Activated B cell treated with CpG ODN at 0.5 μM for 24 hours (primary cell): Measurements from ENCODE around the gene NOX5. TPM values are rescaled to one million over a fixed set of nuclear protein-coding genes. Genes with fewer than 3 reads are reported as not detected.

Experiments used
- ATAC-seq: fragments of 200-7000 bp; cut with Tn5 transposase; one replicate; pipeline ENCODE4 v1.10.0; 2021; ENCODE audit warnings: low read depth, mild to moderate bottlenecking, moderate library complexity
- CTCF ChIA-PET: fragments of 350-600 bp; sonication (Branson Sonifier 250); formaldehyde crosslinking; loops from one replicate; lab custom pipeline; 2021; ENCODE audit warnings: antibody characterized with exemption; lab: Charles Lee
- POLR2A ChIA-PET: fragments of 350-600 bp; sonication (Branson Sonifier 250); formaldehyde crosslinking; loops from one replicate; lab custom pipeline; 2021; ENCODE audit warnings: antibody characterized with exemption; lab: Charles Lee
- DNase-seq: peaks from one replicate; pipeline ENCODE4 v3.0.0; 2022
- H3K27ac Mint-ChIP-seq: one replicate; pipeline ENCODE4 v1.8.0; 2020; ENCODE audit warnings: mixed read lengths
- H3K27me3 Mint-ChIP-seq: one replicate; pipeline ENCODE4 v1.8.0; 2021; ENCODE audit warnings: mixed read lengths
- H3K36me3 Mint-ChIP-seq: one replicate; pipeline ENCODE4 v1.8.0; 2021; ENCODE audit warnings: low read depth, mixed read lengths
- H3K4me1 Mint-ChIP-seq: one replicate; pipeline ENCODE4 v1.8.0; 2021; ENCODE audit warnings: mixed read lengths
- H3K4me3 Mint-ChIP-seq: one replicate; pipeline ENCODE4 v1.8.0; 2020; ENCODE audit warnings: mild to moderate bottlenecking, mixed read lengths
- H3K9me3 Mint-ChIP-seq: one replicate; pipeline ENCODE4 v1.8.0; 2020; ENCODE audit warnings: mixed read lengths
- intact Hi-C: fragments of 100-400 bp; cut with micrococcal nuclease; formaldehyde crosslinking; loops from one replicate; pipeline ENCODE4 v1.15.1; 2024
- total RNA-seq: library from RNA; stranded (reverse); gene quantifications from 2 replicates; pipeline ENCODE4 v1.2.3, GENCODE V29; 2022
- TF ChIP-seq, protein P1 (sequence below): fragments of 200-600 bp; IDR thresholded peaks from one replicate; pipeline ENCODE4 v1.8.0; 2022; ENCODE audit warnings: antibody characterized with exemption, mild to moderate bottlenecking

Gene NOX5
- total RNA-seq, 1 donor from 2014 or later = 0.09 TPM

DNA sequence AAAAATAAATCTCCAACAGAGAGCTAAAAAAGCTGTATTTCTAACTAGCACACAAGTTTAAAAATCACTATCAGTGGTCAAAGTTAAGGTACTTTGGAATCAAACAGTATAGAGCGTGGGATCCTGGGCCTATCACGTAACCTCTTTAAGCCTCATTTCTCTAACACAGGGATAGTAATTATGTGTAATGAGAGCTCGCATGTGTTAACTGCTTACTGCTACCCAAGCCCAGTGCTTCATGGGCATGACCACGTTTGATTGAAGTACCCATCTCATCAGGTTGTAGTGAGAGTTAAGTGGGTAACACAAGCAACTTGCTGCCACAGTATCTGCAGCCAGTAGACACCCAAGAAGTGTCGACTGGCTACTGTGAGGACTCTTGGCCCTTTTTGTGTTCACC is 28.2 kb upstream of the NOX5 start:
- no peak for DNase-seq
- ChIA-PET CTCF (no interaction called here), POLR2A (no interaction called here)
- H3K27me3 Mint-ChIP-seq = peaks cover 14% of the 10 kb centered on the region
- H3K9me3 Mint-ChIP-seq = no peaks in the 10 kb centered on the region
- no peak overlapping the region for H3K27ac Mint-ChIP-seq
- no peak for ATAC-seq
- TF ChIP-seq, protein P1, sequence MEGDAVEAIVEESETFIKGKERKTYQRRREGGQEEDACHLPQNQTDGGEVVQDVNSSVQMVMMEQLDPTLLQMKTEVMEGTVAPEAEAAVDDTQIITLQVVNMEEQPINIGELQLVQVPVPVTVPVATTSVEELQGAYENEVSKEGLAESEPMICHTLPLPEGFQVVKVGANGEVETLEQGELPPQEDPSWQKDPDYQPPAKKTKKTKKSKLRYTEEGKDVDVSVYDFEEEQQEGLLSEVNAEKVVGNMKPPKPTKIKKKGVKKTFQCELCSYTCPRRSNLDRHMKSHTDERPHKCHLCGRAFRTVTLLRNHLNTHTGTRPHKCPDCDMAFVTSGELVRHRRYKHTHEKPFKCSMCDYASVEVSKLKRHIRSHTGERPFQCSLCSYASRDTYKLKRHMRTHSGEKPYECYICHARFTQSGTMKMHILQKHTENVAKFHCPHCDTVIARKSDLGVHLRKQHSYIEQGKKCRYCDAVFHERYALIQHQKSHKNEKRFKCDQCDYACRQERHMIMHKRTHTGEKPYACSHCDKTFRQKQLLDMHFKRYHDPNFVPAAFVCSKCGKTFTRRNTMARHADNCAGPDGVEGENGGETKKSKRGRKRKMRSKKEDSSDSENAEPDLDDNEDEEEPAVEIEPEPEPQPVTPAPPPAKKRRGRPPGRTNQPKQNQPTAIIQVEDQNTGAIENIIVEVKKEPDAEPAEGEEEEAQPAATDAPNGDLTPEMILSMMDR = no peak
- no peaks in the 10 kb centered on the region for H3K4me1 Mint-ChIP-seq
- intact Hi-C loops = no loop called here
- H3K4me3 Mint-ChIP-seq = no peak overlapping the region
- H3K36me3 Mint-ChIP-seq = no peaks in the 10 kb centered on the region

DNA sequence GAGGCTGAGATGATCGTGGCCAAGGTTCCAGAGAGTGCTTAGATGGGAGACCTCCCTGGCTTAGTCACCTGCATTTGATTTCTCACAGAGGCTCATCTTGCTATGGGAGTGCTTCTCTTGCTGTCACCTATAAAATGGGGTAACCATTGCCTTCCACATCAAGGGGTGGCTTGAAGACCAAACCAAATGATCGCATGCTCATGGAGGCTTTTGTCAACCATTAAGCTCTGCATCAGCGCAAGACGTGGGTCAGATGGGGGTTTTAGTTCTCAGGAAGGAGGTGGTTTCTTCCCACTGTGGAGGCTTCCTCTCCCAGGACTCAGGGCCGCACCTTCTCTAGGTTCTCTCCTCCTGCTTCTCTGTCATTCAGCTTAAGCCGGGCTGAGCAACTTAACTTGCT is 27.4 kb upstream of the NOX5 start:
- Mint-ChIP-seq H3K36me3 (no peaks in the 10 kb centered on the region), H3K9me3 (no peaks in the 10 kb centered on the region), H3K4me1 (no peaks in the 10 kb centered on the region), H3K4me3 (no peak overlapping the region), H3K27me3 (peaks cover 13% of the 10 kb centered on the region), H3K27ac (no peak overlapping the region)
- no peak for ATAC-seq
- ChIA-PET CTCF (no interaction called here), POLR2A (no interaction called here)
- intact Hi-C loops = no loop called here
- TF ChIP-seq, protein P1 = no peak
- DNase-seq = no peak

DNA sequence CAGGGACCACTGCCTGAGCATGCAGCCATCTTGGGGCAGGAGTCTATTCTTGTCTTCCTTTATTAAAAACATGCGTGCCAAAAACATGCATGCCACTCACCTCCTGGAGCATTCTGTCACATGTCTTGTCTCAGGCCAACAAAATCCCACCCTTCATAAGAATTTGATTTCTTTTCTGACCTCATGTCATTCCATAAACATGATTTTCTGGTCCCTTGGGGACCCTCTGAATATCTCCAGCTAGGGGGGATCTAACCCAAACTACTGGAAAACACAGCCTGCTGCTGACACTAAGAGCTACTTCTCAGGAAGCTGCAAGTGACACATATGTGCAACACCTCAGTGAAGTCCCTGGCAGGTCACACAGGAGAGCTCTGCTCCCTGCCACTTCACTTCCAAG is 26.8 kb upstream of the NOX5 start:
- no peaks in the 10 kb centered on the region for H3K9me3 Mint-ChIP-seq
- no peak for DNase-seq
- peaks cover 13% of the 10 kb centered on the region for H3K27me3 Mint-ChIP-seq
- TF ChIP-seq, protein P1 = no peak
- H3K27ac Mint-ChIP-seq = no peak overlapping the region
- POLR2A ChIA-PET = no interaction called here
- no peaks in the 10 kb centered on the region for H3K36me3 Mint-ChIP-seq
- no peaks in the 10 kb centered on the region for H3K4me1 Mint-ChIP-seq
- H3K4me3 Mint-ChIP-seq = no peak overlapping the region
- CTCF ChIA-PET = no interaction called here
- intact Hi-C loops = no loop called here
- no peak for ATAC-seq

DNA sequence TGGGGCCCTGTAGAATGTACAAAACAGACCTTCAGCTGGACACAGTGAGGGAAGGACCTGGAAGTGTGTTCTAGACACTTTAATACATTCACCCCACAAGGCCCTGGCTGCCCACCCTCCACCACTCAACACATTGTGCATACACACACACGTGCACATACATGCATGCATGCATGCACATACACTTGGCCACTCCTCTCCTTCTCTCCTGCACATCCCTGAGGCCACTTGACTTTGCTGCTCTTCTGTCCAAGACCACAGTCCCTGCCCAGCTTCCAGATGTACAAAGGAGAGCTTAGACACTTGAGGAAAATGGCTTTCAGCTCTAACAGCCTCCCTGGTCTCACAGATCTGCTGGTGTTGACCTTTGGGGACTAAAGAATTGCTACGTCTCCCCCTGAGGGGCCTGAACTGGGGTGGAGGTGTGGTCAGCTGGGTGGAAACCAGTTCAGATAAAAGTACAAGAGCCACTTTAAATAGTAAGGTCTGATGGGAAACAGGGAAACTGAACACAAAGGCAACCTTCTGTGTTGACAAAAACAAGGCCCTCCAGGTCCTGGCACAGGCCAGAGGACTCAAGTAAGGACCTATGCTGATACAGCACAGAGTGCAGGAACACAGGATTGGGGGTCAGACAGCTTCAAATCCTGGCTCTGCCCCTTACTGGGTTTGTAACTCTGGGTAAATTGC is 24.8 kb upstream of the NOX5 start:
- no peak overlapping the region for H3K4me3 Mint-ChIP-seq
- peaks cover 13% of the 10 kb centered on the region for H3K27me3 Mint-ChIP-seq
- no peaks in the 10 kb centered on the region for H3K4me1 Mint-ChIP-seq
- H3K9me3 Mint-ChIP-seq = no peaks in the 10 kb centered on the region
- CTCF ChIA-PET = no interaction called here
- DNase-seq = no peak
- POLR2A ChIA-PET = no interaction called here
- H3K27ac Mint-ChIP-seq = no peak overlapping the region
- intact Hi-C loops = no loop called here
- ATAC-seq = no peak
- H3K36me3 Mint-ChIP-seq = no peaks in the 10 kb centered on the region
- TF ChIP-seq, protein P1 = no peak

DNA sequence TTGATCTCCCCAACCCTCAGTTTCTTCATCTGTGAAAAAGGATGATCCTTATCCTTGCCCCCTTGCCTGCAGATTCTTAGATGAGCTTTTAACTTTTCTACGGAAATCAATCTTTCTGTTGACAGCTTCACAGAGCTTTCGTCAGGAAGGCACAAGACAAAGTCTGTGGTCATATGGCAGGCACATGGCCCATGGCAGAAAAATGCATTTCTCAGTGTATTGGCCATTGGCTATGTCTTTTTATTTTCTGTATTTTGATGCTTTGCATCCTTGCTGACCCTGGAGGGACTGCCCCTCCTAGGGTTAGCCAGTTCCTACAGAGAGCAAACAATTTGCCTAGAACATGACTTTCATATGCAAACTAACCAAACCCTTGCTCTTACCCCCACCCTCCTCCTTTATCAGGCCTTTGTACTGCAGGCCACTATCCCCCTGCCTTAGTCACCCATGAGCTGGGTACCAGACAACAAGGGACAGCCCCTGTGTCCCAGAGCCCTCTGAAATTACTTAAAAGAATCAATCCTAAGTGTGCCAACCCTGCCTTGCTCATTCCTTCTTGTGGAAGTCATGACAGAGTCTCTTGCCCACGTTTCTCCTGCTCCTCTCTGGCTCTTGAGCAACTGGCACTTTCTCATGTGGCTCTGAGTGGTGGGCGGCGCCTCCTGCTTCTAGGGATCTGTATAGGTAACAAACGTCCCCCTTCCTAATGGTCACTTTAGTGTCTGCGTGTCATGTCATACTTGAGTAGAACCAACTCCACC is 24.1 kb upstream of the NOX5 start:
- intact Hi-C loops = no loop called here
- H3K4me3 Mint-ChIP-seq = no peak overlapping the region
- CTCF ChIA-PET = no interaction called here
- TF ChIP-seq, protein P1 = no peak
- POLR2A ChIA-PET = no interaction called here
- no peak for ATAC-seq
- H3K9me3 Mint-ChIP-seq = no peaks in the 10 kb centered on the region
- no peak overlapping the region for H3K27ac Mint-ChIP-seq
- DNase-seq = no peak
- H3K36me3 Mint-ChIP-seq = no peaks in the 10 kb centered on the region
- peaks cover 13% of the 10 kb centered on the region for H3K27me3 Mint-ChIP-seq
- H3K4me1 Mint-ChIP-seq = no peaks in the 10 kb centered on the region
